HCT116 (cell line): ENCODE measurements around the gene CRIM1. TPM values are rescaled to one million over a fixed set of nuclear protein-coding genes. Genes with fewer than 3 reads are reported as not detected.

ENCODE experiments used
- ATAC-seq: fragments of 200-7000 bp; cut with Tn5 transposase; 2 replicates; pipeline ENCODE4 v1.9.1; 2020; ENCODE audit warnings: mild to moderate bottlenecking, moderate library complexity
- BruUV-seq: library from RNA; stranded (reverse); fragments of 400-500 nt; replicated peaks from 2 replicates; lab custom pipeline; 2021; lab: Mats Ljungman, UMichigan
- CTCF ChIA-PET: fragments of 300-600 bp; sonication (Branson Sonifier 250); formaldehyde crosslinking; loops from one replicate; lab custom pipeline; 2021; ENCODE audit warnings: antibody characterized with exemption; lab: Charles Lee
- POLR2A ChIA-PET: fragments of 300-600, 350-600 bp; sonication (Branson Sonifier 250); formaldehyde crosslinking; loops from one replicate; lab custom pipeline; 2021; ENCODE audit warnings: antibody characterized with exemption; lab: Charles Lee
- RAD21 ChIA-PET, 2 experiments: fragments of 300-600 bp; sonication (Branson Sonifier 250); formaldehyde crosslinking; loops; one replicate each; lab custom pipeline; 2023; ENCODE audit warnings: low total read pairs in 2 of 2; ENCODE audit not compliant: uncharacterized antibody in 2 of 2, unreplicated experiment in 2 of 2, low non-redundant PET in 1 of 2; lab: Charles Lee
- DNase-seq: peaks from one replicate; pipeline ENCODE4 v3.0.0-alpha.2; 2010; ENCODE audit warnings: low read depth, low spot score
- H2AFZ ChIP-seq: fragments of 200-600 bp; shearing (Covaris generic), sonication (generic); 2 replicates; pipeline ENCODE4 v1.6.1; 2017; ENCODE audit warnings: low read depth, mixed run types, mixed read lengths, antibody characterized with exemption, low read length; ENCODE audit not compliant: poor library complexity, severe bottlenecking
- H3K27ac ChIP-seq: 2 replicates; pipeline ENCODE4 v1.5.1; 2012; ENCODE audit warnings: low read depth, low read length
- H3K27me3 ChIP-seq: fragments of 200-600 bp; sonication (generic); 2 replicates; pipeline ENCODE4 v1.6.1; 2016; ENCODE audit warnings: mixed run types, low read length, mixed read lengths; ENCODE audit not compliant: insufficient read depth
- H3K36me3 ChIP-seq, 2 experiments: fragments of 200-500 bp in 1 of 2; fragments of 200-600 bp in 1 of 2; sonication (Bioruptor generic) in 1 of 2; sonication (generic) in 1 of 2; 2 replicates each; pipeline versions ENCODE4 v1.5.1 to v1.6.1; 2014 to 2016; ENCODE audit warnings: low read length in 2 of 2, inconsistent platforms in 1 of 2, mixed read lengths in 1 of 2, mixed run types in 1 of 2; ENCODE audit not compliant: insufficient read depth in 2 of 2, control insufficient read depth in 1 of 2
- H3K4me1 ChIP-seq, 2 experiments: fragments of 200-600 bp in 1 of 2; sonication (generic) in 1 of 2; 2 replicates each; pipeline versions ENCODE4 v1.5.1 to v1.6.1; 2012 to 2017; ENCODE audit warnings: low read length in 2 of 2, inconsistent platforms in 1 of 2, mild to moderate bottlenecking in 1 of 2, mixed read lengths in 1 of 2, mixed run types in 1 of 2, moderate library complexity in 1 of 2; ENCODE audit not compliant: insufficient read depth in 2 of 2, control insufficient read depth in 1 of 2
- H3K4me2 ChIP-seq: fragments of 200-600 bp; sonication (generic); 2 replicates; pipeline ENCODE4 v1.6.1; 2017; ENCODE audit warnings: mixed run types, low read length, mixed read lengths
- H3K4me3 ChIP-seq, 2 experiments: fragments of 200-600 bp in 1 of 2; sonication (generic) in 1 of 2; replicated peaks in 1 of 2; 2 replicates each; pipeline ENCODE4 v1.5.1; 2011 to 2016; ENCODE audit warnings: low read length in 2 of 2, control low read depth in 1 of 2, low read depth in 1 of 2, mild to moderate bottlenecking in 1 of 2, mixed read lengths in 1 of 2, mixed run types in 1 of 2
- H3K79me2 ChIP-seq: fragments of 200-600 bp; sonication (generic); 2 replicates; pipeline ENCODE4 v1.6.1; 2017; ENCODE audit warnings: mild to moderate bottlenecking, mixed run types, low read length, moderate library complexity, mixed read lengths; ENCODE audit not compliant: insufficient read depth
- H3K9ac ChIP-seq: fragments of 200-600 bp; sonication (generic); 2 replicates; pipeline ENCODE4 v1.6.1; 2016; ENCODE audit warnings: low read length, mixed read lengths
- H3K9me2 ChIP-seq: fragments of 200-600 bp; sonication (generic), shearing (Covaris generic); 2 replicates; pipeline ENCODE4 v1.6.1; 2017; ENCODE audit warnings: mixed run types, mild to moderate bottlenecking, moderate library complexity; ENCODE audit not compliant: insufficient read depth
- H3K9me3 ChIP-seq, 2 experiments: fragments of 200-500 bp in 1 of 2; fragments of 200-600 bp in 1 of 2; sonication (Bioruptor generic) in 1 of 2; sonication (generic) in 1 of 2; 2 replicates each; pipeline ENCODE4 v1.6.1; 2014 to 2017; ENCODE audit warnings: low read length in 2 of 2, mixed read lengths in 2 of 2, inconsistent platforms in 1 of 2, low read depth in 1 of 2, mild to moderate bottlenecking in 1 of 2, mixed run types in 1 of 2, moderate library complexity in 1 of 2; ENCODE audit not compliant: control insufficient read depth in 1 of 2, insufficient read depth in 1 of 2
- H4K20me1 ChIP-seq: fragments of 200-600 bp; sonication (generic), shearing (Covaris generic); 2 replicates; pipeline ENCODE4 v1.6.1; 2017; ENCODE audit warnings: mixed run types, mild to moderate bottlenecking, moderate library complexity; ENCODE audit not compliant: insufficient read depth
- MAX ChIP-seq: IDR thresholded peaks from 2 replicates; pipeline ENCODE4 v1.6.1; 2012
- POLR2A ChIP-seq: IDR thresholded peaks from 2 replicates; pipeline ENCODE4 v1.7.0; 2011; ENCODE audit warnings: borderline replicate concordance; ENCODE audit not compliant: insufficient read depth, insufficient read length; ENCODE audit errors: extremely low read depth
- POLR2AphosphoS5 ChIP-seq: IDR thresholded peaks from 2 replicates; pipeline ENCODE4 v1.6.1; 2011; ENCODE audit warnings: mild to moderate bottlenecking, low read depth, low read length, moderate library complexity
- REST ChIP-seq: IDR thresholded peaks from 2 replicates; pipeline ENCODE4 v1.6.1; 2012; ENCODE audit warnings: low read depth
- SIN3A ChIP-seq: IDR thresholded peaks from 2 replicates; pipeline ENCODE4 v1.6.1; 2012; ENCODE audit warnings: low read depth
- SP1 ChIP-seq: IDR thresholded peaks from 2 replicates; pipeline ENCODE4 v1.6.1; 2012; ENCODE audit warnings: low read depth
- ZFX ChIP-seq: fragments of 450-650 bp; IDR thresholded peaks from 2 replicates; pipeline ENCODE4 v1.6.1; 2017
- ZNF274 ChIP-seq: fragments of 200-500 bp; sonication (Bioruptor generic); IDR thresholded peaks from 2 replicates; pipeline ENCODE4 v1.6.1; 2014; ENCODE audit warnings: mild to moderate bottlenecking, low read depth, low read length, inconsistent platforms
- intact Hi-C: fragments of 100-400 bp; cut with micrococcal nuclease; formaldehyde crosslinking; loops from 2 replicates; pipeline ENCODE4 v1.10.0; 2022
- total RNA-seq: library from RNA; stranded (reverse); gene quantifications from one replicate; pipeline ENCODE4 v1.2.1, GENCODE V29; 2021; ENCODE audit not compliant: unreplicated experiment

The CRIM1 gene
- total RNA-seq, 1 experiment from 2014 or later = 27.2 TPM

GRCh38 chr2:36597532-36598377 lies 242.2 kb downstream of the CRIM1 start, which contains the start of gene FEZ2:
Gene FEZ2, minus strand, starts transcription at chr2:36598168. Its CDS starts 26 bp downstream, at chr2:36598142.
- Histone ChIP-seq H3K9me2 (no peaks in the 10 kb centered on the region), H3K79me2 (peaks cover 44% of the 10 kb centered on the region), H3K9me3 (no peaks in the 10 kb centered on the region), H4K20me1 (no peaks in the 10 kb centered on the region), H2AFZ (peak within 1 kb of the TSS; percentile 92), H3K9ac (peak within 1 kb of the TSS; percentile 80), H3K36me3 (no peaks in the 10 kb centered on the region; a peak in 1 of 4 replicates), H3K27me3 (no peaks in the 10 kb centered on the region), H3K4me2 (peak within 1 kb of the TSS; percentile 95), H3K4me1 (peaks cover 10 to 19% of the 10 kb centered on the region in 2 experiments), H3K27ac (peak within 1 kb of the TSS; percentile 76), H3K4me3 (peak within 1 kb of the TSS; percentile 80 to 82)
- ChIA-PET CTCF (no interaction called here), RAD21 (no interaction called here), POLR2A (no interaction called here)
- intact Hi-C loops = no loop called here
- peak; percentile 96 for ATAC-seq
- TF ChIP-seq ZNF274 (no peak), POLR2AphosphoS5 (peak; percentile 63), SIN3A (peak; percentile 83), POLR2A (peak; percentile 32), MAX (peak; percentile 88), REST (no peak), ZFX (peak; percentile 81), SP1 (no peak; the same call in 1 of the 2 replicates)
- BruUV-seq = no TSS peak
- DNase-seq = peak; percentile 33

Other genes starting within 250 kb of the CRIM1 start
- 14.8 TPM for gene FEZ2, start 242.4 kb downstream of the CRIM1 start, total RNA-seq